Measurements from ENCODE around the gene DENND2A.

DNA sequence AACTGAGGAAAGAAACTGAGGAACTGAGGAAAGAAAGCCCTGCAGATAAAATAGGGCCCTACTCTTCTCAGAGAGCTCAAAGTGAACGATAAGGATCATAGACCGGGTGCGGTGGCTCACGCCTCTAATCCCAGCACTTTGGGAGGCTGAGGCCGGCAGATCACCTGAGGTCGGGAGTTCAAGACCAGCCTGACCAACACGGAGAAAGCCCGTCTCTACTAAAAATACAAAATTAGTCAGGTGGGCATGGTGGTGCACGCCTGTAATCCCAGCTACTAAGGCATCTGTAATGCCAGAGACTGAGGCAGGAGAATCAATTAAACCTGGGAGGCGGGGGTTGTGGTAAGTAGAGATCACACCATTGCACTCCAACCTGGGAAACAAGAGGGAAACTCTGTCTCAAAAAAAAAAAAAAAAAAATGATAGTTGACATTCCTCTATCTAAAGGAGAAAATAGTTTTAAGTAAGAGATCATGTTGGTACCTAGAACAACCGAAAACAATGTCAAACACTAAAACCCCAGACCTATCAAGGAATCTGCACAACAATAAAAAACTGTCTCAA lies 163.8 kb downstream of the DENND2A start:
- TF ChIP-seq, protein P1, sequence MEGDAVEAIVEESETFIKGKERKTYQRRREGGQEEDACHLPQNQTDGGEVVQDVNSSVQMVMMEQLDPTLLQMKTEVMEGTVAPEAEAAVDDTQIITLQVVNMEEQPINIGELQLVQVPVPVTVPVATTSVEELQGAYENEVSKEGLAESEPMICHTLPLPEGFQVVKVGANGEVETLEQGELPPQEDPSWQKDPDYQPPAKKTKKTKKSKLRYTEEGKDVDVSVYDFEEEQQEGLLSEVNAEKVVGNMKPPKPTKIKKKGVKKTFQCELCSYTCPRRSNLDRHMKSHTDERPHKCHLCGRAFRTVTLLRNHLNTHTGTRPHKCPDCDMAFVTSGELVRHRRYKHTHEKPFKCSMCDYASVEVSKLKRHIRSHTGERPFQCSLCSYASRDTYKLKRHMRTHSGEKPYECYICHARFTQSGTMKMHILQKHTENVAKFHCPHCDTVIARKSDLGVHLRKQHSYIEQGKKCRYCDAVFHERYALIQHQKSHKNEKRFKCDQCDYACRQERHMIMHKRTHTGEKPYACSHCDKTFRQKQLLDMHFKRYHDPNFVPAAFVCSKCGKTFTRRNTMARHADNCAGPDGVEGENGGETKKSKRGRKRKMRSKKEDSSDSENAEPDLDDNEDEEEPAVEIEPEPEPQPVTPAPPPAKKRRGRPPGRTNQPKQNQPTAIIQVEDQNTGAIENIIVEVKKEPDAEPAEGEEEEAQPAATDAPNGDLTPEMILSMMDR (IDR thresholded peaks at IDR 0.05) = no peak
- no peak for TF ChIP-seq POLR2A (IDR thresholded peaks at IDR 0.05)

All from thyroid gland (tissue), 4 donors.